Ishikawa (cell line): ENCODE measurements around the gene EEPD1.

Experiments
- CEBPB ChIP-seq: IDR thresholded peaks from 2 replicates; pipeline ENCODE4 v1.6.1; 2012
- CREB1 ChIP-seq: IDR thresholded peaks from 2 replicates; pipeline ENCODE4 v1.6.1; 2012; ENCODE audit warnings: low read depth
- EGR1 ChIP-seq: IDR thresholded peaks from 2 replicates; pipeline ENCODE4 v1.6.1; 2012
- EP300 ChIP-seq: IDR thresholded peaks from 2 replicates; pipeline ENCODE4 v1.6.1; 2012; ENCODE audit warnings: borderline replicate concordance
- FOXM1 ChIP-seq: IDR thresholded peaks from 2 replicates; pipeline ENCODE4 v1.6.1; 2012; ENCODE audit warnings: low read depth, borderline replicate concordance
- MAX ChIP-seq: IDR thresholded peaks from 2 replicates; pipeline ENCODE4 v1.6.1; 2012
- NFIC ChIP-seq: IDR thresholded peaks from 2 replicates; pipeline ENCODE4 v1.6.1; 2012
- RAD21 ChIP-seq: IDR thresholded peaks from 2 replicates; pipeline ENCODE4 v1.6.1; 2012; ENCODE audit warnings: low read depth
- REST ChIP-seq: IDR thresholded peaks from 2 replicates; pipeline ENCODE4 v1.6.1; 2012; ENCODE audit warnings: low read depth, mild to moderate bottlenecking
- TAF1 ChIP-seq: IDR thresholded peaks from 2 replicates; pipeline ENCODE4 v1.6.1; 2012; ENCODE audit warnings: low read depth, mild to moderate bottlenecking
- TCF12 ChIP-seq: IDR thresholded peaks from 2 replicates; pipeline ENCODE4 v1.6.1; 2012; ENCODE audit warnings: low read depth
- TEAD4 ChIP-seq: IDR thresholded peaks from 2 replicates; pipeline ENCODE4 v1.6.1; 2012
- USF1 ChIP-seq: IDR thresholded peaks from 2 replicates; pipeline ENCODE4 v1.6.1; 2012
- YY1 ChIP-seq: IDR thresholded peaks from 2 replicates; pipeline ENCODE4 v1.6.1; 2012; ENCODE audit warnings: low read depth
- ZBTB7A ChIP-seq: IDR thresholded peaks from 2 replicates; pipeline ENCODE4 v1.6.1; 2012; ENCODE audit warnings: low read depth

EEPD1 gene

GRCh38 chr7:36283181-36283580, 130.1 kb downstream of the EEPD1 start:
- TF ChIP-seq USF1 (no peak), CEBPB (no peak), EP300 (no peak), ZBTB7A (no peak), MAX (no peak), TEAD4 (no peak), EGR1 (no peak), NFIC (no peak), YY1 (no peak), CREB1 (no peak), TAF1 (no peak), RAD21 (no peak), TCF12 (no peak)

DNA sequence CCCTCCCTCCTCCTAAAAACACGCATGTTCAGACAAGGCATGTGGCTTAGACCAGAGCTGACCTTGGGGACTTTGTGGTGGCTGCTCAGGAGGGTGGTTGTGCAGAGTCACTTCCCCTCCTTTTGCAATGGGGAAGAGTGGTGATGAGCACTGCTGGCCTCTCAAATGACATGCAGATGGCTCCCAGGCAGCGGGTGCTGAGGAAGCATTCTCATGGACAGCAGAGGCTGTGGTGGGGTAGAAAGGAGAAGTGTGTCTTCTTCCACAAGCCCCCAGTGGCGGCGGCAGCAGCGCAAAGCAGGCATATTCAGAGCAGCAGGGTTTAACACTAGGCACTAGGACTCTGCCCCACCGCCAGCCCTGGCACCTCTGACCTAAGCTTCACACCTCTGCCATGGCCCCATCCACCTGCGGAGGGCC, 130.7 kb downstream of the EEPD1 start:
- no peak for TF ChIP-seq REST
- no peak for TF ChIP-seq TEAD4
- no peak for TF ChIP-seq RAD21
- TF ChIP-seq FOXM1 = no peak
- TF ChIP-seq USF1 = no peak
- no peak for TF ChIP-seq NFIC
- TF ChIP-seq TCF12 = no peak
- no peak for TF ChIP-seq MAX
- no peak for TF ChIP-seq EGR1
- TF ChIP-seq CREB1 = no peak
- TF ChIP-seq TAF1 = no peak
- TF ChIP-seq CEBPB = no peak
- no peak for TF ChIP-seq ZBTB7A

DNA sequence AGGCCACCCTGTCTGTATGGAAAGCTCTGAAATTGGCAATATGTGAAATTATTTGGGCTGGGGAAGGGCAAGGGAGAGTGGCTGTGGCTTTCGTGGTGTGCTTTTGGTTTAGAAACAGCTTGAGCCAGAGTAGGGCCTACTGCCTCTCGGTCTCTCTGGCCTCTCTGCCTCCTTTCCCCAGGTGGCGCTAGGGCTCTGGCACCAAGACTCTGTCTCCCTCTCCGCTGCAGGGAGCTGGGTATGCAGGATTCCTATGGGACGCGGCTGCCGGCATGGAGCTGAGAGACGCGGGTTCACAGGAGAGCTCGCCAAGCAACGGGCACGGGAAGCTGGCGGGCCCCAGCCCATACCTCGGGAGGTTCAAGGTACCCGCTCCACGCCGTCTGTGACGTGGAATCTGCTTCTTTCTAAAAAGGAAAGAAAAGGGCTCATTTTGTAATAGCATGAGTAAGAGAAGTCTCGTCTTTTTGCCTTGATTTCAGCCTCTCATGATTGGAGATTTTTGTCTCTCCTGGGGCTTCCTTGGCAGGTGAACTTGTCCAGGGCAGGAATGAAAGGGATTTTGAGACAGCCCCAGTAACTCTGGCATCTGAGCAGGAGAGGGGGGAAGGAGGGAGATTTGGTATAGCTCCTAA, 131.5 kb downstream of the EEPD1 start:
- no peak for TF ChIP-seq TCF12
- TF ChIP-seq CREB1 = no peak
- TF ChIP-seq ZBTB7A = no peak
- no peak for TF ChIP-seq EP300
- TF ChIP-seq TEAD4 = no peak
- no peak for TF ChIP-seq MAX
- no peak for TF ChIP-seq TAF1
- TF ChIP-seq REST = no peak
- TF ChIP-seq RAD21 = no peak; the same call in 1 of the 2 replicates
- TF ChIP-seq CEBPB = no peak
- no peak for TF ChIP-seq NFIC
- TF ChIP-seq FOXM1 = no peak

- TF ChIP-seq REST (peak; percentile 77), FOXM1 (no peak)
These were observed 132.2 kb downstream of the EEPD1 start for GRCh38 chr7:36285276-36285675.

GRCh38 chr7:36286226-36286625, 133.2 kb downstream of the EEPD1 start:
- TF ChIP-seq TAF1 = no peak
- no peak for TF ChIP-seq EP300
- TF ChIP-seq RAD21 = no peak
